ENCODE results near the gene PRKACA.

The PRKACA gene

GRCh38 chr19:14117668-14118164 is at the start of gene PRKACA:
TSS of gene PRKACA (minus strand) at chr19:14117762. CDS start at chr19:14117547, 215 bp downstream.
- FAIRE-seq: peak; percentile 97
- DNase-seq (ENCODE audit: insufficient read length, low spot score): peak; percentile 100

GRCh38 chr19:14166999-14167575 is 49.5 kb upstream of the PRKACA start:
- DNase-seq (ENCODE audit: insufficient read length, low spot score): no peak
- FAIRE-seq: no peak

- FAIRE-seq (no peak), DNase-seq (ENCODE audit: insufficient read length, low spot score) (no peak)
These were observed 48.6 kb upstream of the PRKACA start for GRCh38 chr19:14165990-14166830.

- FAIRE-seq (no peak), DNase-seq (ENCODE audit: insufficient read length, low spot score) (no peak)
These were observed 47.3 kb upstream of the PRKACA start for GRCh38 chr19:14164724-14165493.

GRCh38 chr19:14164082-14164481 is 46.5 kb upstream of the PRKACA start:
- FAIRE-seq (no peak), DNase-seq (ENCODE audit: insufficient read length, low spot score) (no peak)

GRCh38 chr19:14162871-14163297 is 45.3 kb upstream of the PRKACA start:
- DNase-seq (ENCODE audit: insufficient read length, low spot score) (no peak), FAIRE-seq (no peak)

GRCh38 chr19:14161305-14161704 is 43.7 kb upstream of the PRKACA start:
- no peak for DNase-seq (ENCODE audit: insufficient read length, low spot score)
- FAIRE-seq: no peak

- DNase-seq (ENCODE audit: insufficient read length, low spot score) (no peak), FAIRE-seq (no peak)
These were observed 42.6 kb upstream of the PRKACA start for GRCh38 chr19:14160017-14160703.

GRCh38 chr19:14159059-14159458 is 41.5 kb upstream of the PRKACA start:
- FAIRE-seq (no peak), DNase-seq (ENCODE audit: insufficient read length, low spot score) (no peak)

- no peak for FAIRE-seq
These were observed 40.9 kb upstream of the PRKACA start for GRCh38 chr19:14158276-14159023.

GRCh38 chr19:14156971-14157717 is 39.6 kb upstream of the PRKACA start:
- no peak for FAIRE-seq
- DNase-seq (ENCODE audit: insufficient read length, low spot score): no peak

More at GRCh38 chr19:14158276-14159023, 40.9 kb upstream of the PRKACA start:
- DNase-seq (ENCODE audit: insufficient read length, low spot score): no peak

- no peak for DNase-seq (ENCODE audit: insufficient read length, low spot score)
- no peak for FAIRE-seq
These were observed 38.6 kb upstream of the PRKACA start for GRCh38 chr19:14156122-14156521.

- FAIRE-seq: no peak
These were observed 37.8 kb upstream of the PRKACA start for GRCh38 chr19:14155371-14155770.

GRCh38 chr19:14152713-14153112 is 35.2 kb upstream of the PRKACA start:
- no peak for DNase-seq (ENCODE audit: insufficient read length, low spot score)
- no peak for FAIRE-seq

More at GRCh38 chr19:14155371-14155770, 37.8 kb upstream of the PRKACA start:
- no peak for DNase-seq (ENCODE audit: insufficient read length, low spot score)

GRCh38 chr19:14150770-14151661 is 33.5 kb upstream of the PRKACA start:
- DNase-seq (ENCODE audit: insufficient read length, low spot score): no peak
- FAIRE-seq: no peak

GRCh38 chr19:14150041-14150769 is 32.6 kb upstream of the PRKACA start:
- DNase-seq (ENCODE audit: insufficient read length, low spot score): no peak
- no peak for FAIRE-seq

- no peak for DNase-seq (ENCODE audit: insufficient read length, low spot score)
These were observed 32.0 kb upstream of the PRKACA start for GRCh38 chr19:14149509-14149994.

More at GRCh38 chr19:14149509-14149994, 32.0 kb upstream of the PRKACA start:
- FAIRE-seq: peak; percentile 42

All from GM19239 (cell line).